Peyer's patch (tissue), 4 donors: Measurements from ENCODE around the gene ARRDC3. TPM values are rescaled to one million over a fixed set of nuclear protein-coding genes. Genes with fewer than 3 reads are reported as not detected.

Experiments
- DNase-seq, 3 donors: peaks; one replicate each; pipeline ENCODE4 v3.0.0-alpha.2; 2017 to 2019
- H3K27ac ChIP-seq, 4 donors: fragments of 200-600 bp; sonication (generic); one replicate each; pipeline ENCODE4 v1.5.1; 2016 to 2019
- H3K27me3 ChIP-seq, 2 donors: fragments of 200-600 bp; sonication (generic); one replicate each; pipeline ENCODE4 v1.5.1; 2019
- H3K36me3 ChIP-seq, 3 donors: fragments of 200-600 bp; sonication (generic); one replicate each; pipeline ENCODE4 v1.5.1; 2016 to 2019
- H3K4me1 ChIP-seq, 4 donors: fragments of 200-600 bp; sonication (generic); one replicate each; pipeline ENCODE4 v1.5.1; 2016 to 2019
- H3K4me3 ChIP-seq, 4 donors: fragments of 200-600 bp; sonication (generic); 1 replicate in 3 of 4; 2 replicates in 1 of 4; pipeline ENCODE4 v1.5.1; 2016 to 2019; ENCODE audit warnings: mild to moderate bottlenecking in 1 of 4
- H3K9me3 ChIP-seq, 4 donors: fragments of 200-600 bp; sonication (generic); one replicate each; pipeline ENCODE4 v1.5.1; 2016 to 2019; ENCODE audit warnings: mild to moderate bottlenecking in 1 of 4
- POLR2A ChIP-seq, 2 donors: fragments of 450-650 bp; IDR thresholded peaks; one replicate each; pipeline ENCODE4 v1.5.1; 2017; ENCODE audit warnings: antibody characterized with exemption in 2 of 2, mild to moderate bottlenecking in 2 of 2, moderate library complexity in 2 of 2
- total RNA-seq, 4 donors: library from RNA; depleted of rRNA; stranded (reverse); fragments of >200 nt; gene quantifications; one replicate each; pipeline ENCODE4 v1.1.0, GENCODE V29; 2016
- TF ChIP-seq, protein P1 (sequence below), 6 experiments: fragments of 450-650 bp in 4 of 6; fragments of 200-600 bp in 2 of 6; sonication (generic) in 1 of 6; IDR thresholded peaks; one replicate each; pipeline ENCODE4 v1.5.1; 2017 to 2019; ENCODE audit warnings: antibody characterized with exemption in 6 of 6, mild to moderate bottlenecking in 3 of 6, moderate library complexity in 1 of 6

Gene ARRDC3, protein sequence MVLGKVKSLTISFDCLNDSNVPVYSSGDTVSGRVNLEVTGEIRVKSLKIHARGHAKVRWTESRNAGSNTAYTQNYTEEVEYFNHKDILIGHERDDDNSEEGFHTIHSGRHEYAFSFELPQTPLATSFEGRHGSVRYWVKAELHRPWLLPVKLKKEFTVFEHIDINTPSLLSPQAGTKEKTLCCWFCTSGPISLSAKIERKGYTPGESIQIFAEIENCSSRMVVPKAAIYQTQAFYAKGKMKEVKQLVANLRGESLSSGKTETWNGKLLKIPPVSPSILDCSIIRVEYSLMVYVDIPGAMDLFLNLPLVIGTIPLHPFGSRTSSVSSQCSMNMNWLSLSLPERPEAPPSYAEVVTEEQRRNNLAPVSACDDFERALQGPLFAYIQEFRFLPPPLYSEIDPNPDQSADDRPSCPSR
- 10 to 100 TPM; 11.4 to 32.2 (median 17.7) TPM for total RNA-seq

DNA sequence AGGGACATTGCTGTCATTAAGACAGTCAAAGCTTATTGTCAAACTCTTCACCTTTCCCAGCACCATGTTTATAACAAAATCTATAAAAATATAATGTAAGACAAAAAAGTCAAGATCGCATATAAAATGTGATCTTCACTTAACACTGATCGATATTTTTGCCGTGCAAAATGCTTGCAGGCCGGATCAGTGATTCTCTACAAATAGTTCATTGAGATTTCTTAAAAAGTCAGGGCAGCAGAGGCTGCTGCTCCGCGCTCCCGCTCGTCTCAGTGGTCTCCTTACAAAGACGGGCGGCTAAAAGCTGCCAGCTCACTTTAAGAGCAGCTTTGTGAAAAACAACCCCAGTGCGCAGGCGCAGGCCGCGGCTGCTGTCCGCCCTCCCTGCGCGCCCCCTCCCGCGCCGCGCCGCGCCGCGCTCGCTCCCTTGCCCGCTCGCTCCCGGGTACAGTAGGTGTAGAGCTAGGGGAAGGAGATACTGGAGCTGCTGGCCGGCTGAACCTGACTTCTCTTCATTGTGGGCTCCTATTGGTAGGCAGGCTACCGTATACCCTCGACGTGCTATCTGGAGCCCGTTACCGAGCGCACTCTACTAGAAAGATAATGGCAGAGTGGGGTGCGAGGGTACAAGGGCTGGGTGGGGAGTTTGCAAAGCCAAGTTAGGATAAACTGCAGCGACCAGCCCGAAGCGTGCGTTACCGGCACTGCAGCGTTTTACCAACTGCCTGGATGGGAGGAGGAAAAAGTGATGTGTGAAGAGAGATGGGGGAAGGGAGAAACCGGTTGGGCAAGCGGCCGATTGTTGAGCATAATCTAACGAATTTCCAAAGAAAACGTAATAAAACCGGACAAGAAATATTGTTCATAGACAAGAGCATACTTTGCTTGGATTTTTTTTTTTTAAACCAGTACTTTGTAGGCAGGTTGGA is at the start of gene ARRDC3:
TSS of gene ARRDC3 (minus strand) at position 291 of the 929 bp plus-strand sequence. CDS start at position 66, 225 bp downstream.
- Histone ChIP-seq H3K27ac (peak within 1 kb of the TSS; percentile 96 to 99 (median 98)), H3K4me3 (peak within 1 kb of the TSS; percentile 60 to 83 (median 72)), H3K9me3 (no peaks in the 10 kb centered on the region), H3K4me1 (peaks cover 0 to 8% (median 0%) of the 10 kb centered on the region in 4 donors), H3K27me3 (no peaks in the 10 kb centered on the region), H3K36me3 (no peaks in the 10 kb centered on the region)
- TF ChIP-seq, protein P1, sequence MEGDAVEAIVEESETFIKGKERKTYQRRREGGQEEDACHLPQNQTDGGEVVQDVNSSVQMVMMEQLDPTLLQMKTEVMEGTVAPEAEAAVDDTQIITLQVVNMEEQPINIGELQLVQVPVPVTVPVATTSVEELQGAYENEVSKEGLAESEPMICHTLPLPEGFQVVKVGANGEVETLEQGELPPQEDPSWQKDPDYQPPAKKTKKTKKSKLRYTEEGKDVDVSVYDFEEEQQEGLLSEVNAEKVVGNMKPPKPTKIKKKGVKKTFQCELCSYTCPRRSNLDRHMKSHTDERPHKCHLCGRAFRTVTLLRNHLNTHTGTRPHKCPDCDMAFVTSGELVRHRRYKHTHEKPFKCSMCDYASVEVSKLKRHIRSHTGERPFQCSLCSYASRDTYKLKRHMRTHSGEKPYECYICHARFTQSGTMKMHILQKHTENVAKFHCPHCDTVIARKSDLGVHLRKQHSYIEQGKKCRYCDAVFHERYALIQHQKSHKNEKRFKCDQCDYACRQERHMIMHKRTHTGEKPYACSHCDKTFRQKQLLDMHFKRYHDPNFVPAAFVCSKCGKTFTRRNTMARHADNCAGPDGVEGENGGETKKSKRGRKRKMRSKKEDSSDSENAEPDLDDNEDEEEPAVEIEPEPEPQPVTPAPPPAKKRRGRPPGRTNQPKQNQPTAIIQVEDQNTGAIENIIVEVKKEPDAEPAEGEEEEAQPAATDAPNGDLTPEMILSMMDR (IDR thresholded peaks at IDR 0.05), result peak in 3 of 6 experiments; percentile 2 to 18 (median 11)
- peak; percentile 98 to 99 for TF ChIP-seq POLR2A (IDR thresholded peaks at IDR 0.05)
- peak; percentile 96 to 99 (median 98) for DNase-seq

DNA sequence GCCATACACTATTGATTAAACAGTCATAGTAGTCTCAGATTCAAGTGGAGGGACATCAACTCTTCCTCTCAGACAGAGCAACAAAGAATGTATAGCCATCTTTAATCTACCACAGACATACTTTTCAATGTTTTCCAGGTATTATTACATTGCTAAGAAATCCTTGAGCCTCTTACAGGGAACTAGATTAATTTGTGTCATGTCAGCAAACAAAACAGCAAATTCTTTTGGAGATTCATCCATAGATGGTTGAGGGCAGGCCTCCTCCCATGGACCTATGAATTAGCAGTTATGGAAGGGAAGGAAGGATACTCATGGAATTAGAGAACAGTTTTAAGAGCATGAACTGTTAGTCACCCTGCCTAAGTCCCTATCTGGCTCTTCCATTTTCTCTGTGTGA is 47.8 kb upstream of the ARRDC3 start:
- no peaks in the 10 kb centered on the region for H3K27me3 ChIP-seq
- TF ChIP-seq POLR2A (IDR thresholded peaks at IDR 0.05), result no peak
- TF ChIP-seq, protein P1 (IDR thresholded peaks at IDR 0.05), result no peak

DNA sequence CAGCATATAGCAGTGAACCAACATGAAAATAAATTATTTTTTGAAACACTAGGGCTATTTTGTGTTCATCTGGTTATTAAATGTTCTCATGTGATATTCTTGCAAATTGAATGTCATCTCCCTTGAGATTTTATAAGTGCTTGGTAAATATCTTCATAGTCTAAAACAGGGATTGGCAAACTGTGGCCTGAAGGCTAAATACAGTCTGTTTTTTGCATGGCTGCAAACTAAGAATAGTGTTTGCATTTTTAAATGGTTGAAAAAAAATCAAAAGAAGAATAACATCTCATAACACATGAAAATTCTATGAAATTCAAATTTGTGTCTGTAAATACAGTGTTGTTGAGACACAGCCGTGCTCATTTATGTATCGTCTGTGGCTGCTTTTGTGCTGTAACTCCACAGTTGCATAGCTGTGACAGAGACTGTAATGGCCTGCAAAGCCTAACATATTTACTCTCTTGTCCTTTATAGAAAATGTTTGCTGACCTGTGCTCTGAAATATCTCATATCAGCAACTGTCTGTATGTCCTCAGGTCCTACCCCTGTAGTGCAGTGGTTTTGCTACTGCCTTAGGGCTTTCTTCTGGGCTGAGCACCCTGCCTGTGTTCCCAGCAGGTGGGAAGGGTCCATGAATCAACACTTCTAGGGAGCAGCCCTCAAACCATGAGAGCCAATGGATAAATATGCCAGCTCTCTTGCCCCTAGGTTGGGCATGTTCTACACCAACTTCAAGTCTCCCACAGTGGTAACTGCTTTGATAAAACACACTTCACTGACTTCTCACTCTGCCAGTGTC is 41.7 kb upstream of the ARRDC3 start:
- no peak overlapping the region for H3K4me3 ChIP-seq
- DNase-seq, result no peak
- no peaks in the 10 kb centered on the region for H3K27me3 ChIP-seq
- no peak for TF ChIP-seq POLR2A (IDR thresholded peaks at IDR 0.05)
- TF ChIP-seq, protein P1 (IDR thresholded peaks at IDR 0.05), result no peak
- no peak overlapping the region for H3K27ac ChIP-seq
- H3K9me3 ChIP-seq, result no peaks in the 10 kb centered on the region
- no peaks in the 10 kb centered on the region for H3K4me1 ChIP-seq
- H3K36me3 ChIP-seq, result no peaks in the 10 kb centered on the region

More for the DNA sequence above, 47.8 kb upstream of the ARRDC3 start:
- Histone ChIP-seq H3K36me3 (no peaks in the 10 kb centered on the region), H3K4me3 (no peak overlapping the region), H3K4me1 (no peaks in the 10 kb centered on the region), H3K9me3 (no peaks in the 10 kb centered on the region), H3K27ac (no peak overlapping the region)
- no peak for DNase-seq

DNA sequence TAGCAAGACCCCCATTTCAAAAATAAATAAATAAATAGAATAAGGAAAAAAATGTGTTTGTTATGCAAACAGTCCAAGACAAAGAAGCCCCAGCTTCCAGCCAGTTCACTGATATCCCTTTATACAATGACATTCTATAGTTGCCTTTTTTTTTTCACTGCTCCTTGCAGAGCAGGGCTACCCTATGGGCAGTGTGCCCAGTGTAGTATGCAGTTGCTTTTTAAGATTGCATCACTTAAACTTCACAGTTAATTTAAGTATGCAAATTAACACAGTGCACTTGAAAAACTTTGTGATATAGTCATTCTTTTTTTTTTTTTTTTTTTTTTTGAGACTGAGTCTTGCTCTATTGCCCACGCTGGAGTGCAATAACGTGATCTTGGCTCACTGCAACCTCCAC is 40.8 kb upstream of the ARRDC3 start:
- Histone ChIP-seq H3K9me3 (no peaks in the 10 kb centered on the region), H3K4me1 (no peaks in the 10 kb centered on the region), H3K36me3 (no peaks in the 10 kb centered on the region), H3K4me3 (no peak overlapping the region), H3K27ac (no peak overlapping the region), H3K27me3 (no peaks in the 10 kb centered on the region)
- no peak for DNase-seq
- no peak for TF ChIP-seq POLR2A (IDR thresholded peaks at IDR 0.05)
- TF ChIP-seq, protein P1 (IDR thresholded peaks at IDR 0.05), result no peak

DNA sequence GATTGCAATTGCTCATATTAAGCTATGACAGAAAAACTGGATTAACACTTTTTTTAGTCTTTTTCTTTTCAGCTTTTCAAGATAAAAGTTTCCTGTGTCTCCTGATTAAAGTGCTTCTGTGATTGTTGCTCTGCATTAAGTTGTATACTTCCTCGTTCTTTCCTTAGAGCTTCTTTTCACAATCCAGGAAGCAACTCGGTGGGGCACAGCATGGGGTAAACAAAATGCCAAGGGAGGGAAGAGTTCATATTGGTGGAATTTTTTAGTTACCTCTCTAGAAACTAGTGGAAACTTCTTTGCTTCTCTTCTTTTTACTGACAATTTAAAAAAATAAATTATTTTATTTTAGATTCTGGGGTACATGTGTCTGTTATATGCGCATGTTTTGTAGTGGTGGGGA is 37.8 kb upstream of the ARRDC3 start:
- no peak for TF ChIP-seq POLR2A (IDR thresholded peaks at IDR 0.05)
- TF ChIP-seq, protein P1 (IDR thresholded peaks at IDR 0.05), result no peak
- Histone ChIP-seq H3K4me3 (no peak overlapping the region), H3K4me1 (no peaks in the 10 kb centered on the region), H3K27ac (no peak overlapping the region), H3K9me3 (no peaks in the 10 kb centered on the region), H3K36me3 (no peaks in the 10 kb centered on the region), H3K27me3 (no peaks in the 10 kb centered on the region)
- DNase-seq, result no peak
